GM12891 (cell line): ENCODE results near the gene PPIP5K2.
A peak's percentile ranks its signal among the peaks of the same experiment; 100 is the strongest.
"Not testable (repeated sequence)": the region's sequence is repeated elsewhere in the genome, so short reads cannot be mapped to it uniquely, and the experiment has no call there.

ENCODE experiments used
- DNase-seq: peaks from one replicate; pipeline ENCODE4 v3.0.0; 2011; ENCODE audit warnings: low spot score; ENCODE audit not compliant: insufficient read length
- FAIRE-seq: peaks from 2 replicates; lab custom pipeline; 2011; peaks lifted over from hg19 to GRCh38; lab: Jason Lieb, UNC
- PAX5 ChIP-seq: IDR thresholded peaks from 2 replicates; pipeline ENCODE4 v1.6.1; 2011; ENCODE audit warnings: low read length, moderate library complexity, mild to moderate bottlenecking; ENCODE audit not compliant: insufficient read depth, severe bottlenecking
- POLR2A ChIP-seq: IDR thresholded peaks from 2 replicates; pipeline ENCODE4 v1.6.1; 2011; ENCODE audit warnings: low read depth, low read length, control low read depth
- POLR2AphosphoS5 ChIP-seq: IDR thresholded peaks from 2 replicates; pipeline ENCODE4 v1.6.1; 2011; ENCODE audit warnings: low read depth, low read length, control low read depth
- POU2F2 ChIP-seq: IDR thresholded peaks from 2 replicates; pipeline ENCODE4 v1.6.1; 2011; ENCODE audit warnings: low read depth, mild to moderate bottlenecking, control low read depth, low read length, moderate library complexity
- SPI1 ChIP-seq: IDR thresholded peaks from 2 replicates; pipeline ENCODE4 v1.6.1; 2011; ENCODE audit warnings: low read depth, low read length, control low read depth
- TAF1 ChIP-seq: IDR thresholded peaks from 2 replicates; pipeline ENCODE4 v1.6.1; 2011; ENCODE audit warnings: low read depth, low read length, control low read depth

The PPIP5K2 gene

GRCh38 chr5:103138202-103138690, 18.1 kb downstream of the PPIP5K2 start:
- FAIRE-seq, result no peak
- TF ChIP-seq TAF1 (no peak), POLR2AphosphoS5 (no peak), POU2F2 (no peak), POLR2A (no peak), PAX5 (no peak), SPI1 (no peak)
- no peak for DNase-seq

- TF ChIP-seq PAX5 (no peak), POLR2AphosphoS5 (no peak), TAF1 (no peak), POU2F2 (no peak), POLR2A (no peak), SPI1 (no peak)
- peak; percentile 41 for DNase-seq
- FAIRE-seq, result peak; percentile 84
Measured at GRCh38 chr5:103139264-103139865, 19.3 kb downstream of the PPIP5K2 start.

- FAIRE-seq, DNase-seq: not testable (repeated sequence)
Measured at GRCh38 chr5:103142132-103142531, 22.0 kb downstream of the PPIP5K2 start.

- TF ChIP-seq PAX5 (no peak), POLR2AphosphoS5 (no peak), TAF1 (no peak)
- no peak for FAIRE-seq
- no peak for DNase-seq
Measured at GRCh38 chr5:103145196-103145595, 25.1 kb downstream of the PPIP5K2 start.

DNA sequence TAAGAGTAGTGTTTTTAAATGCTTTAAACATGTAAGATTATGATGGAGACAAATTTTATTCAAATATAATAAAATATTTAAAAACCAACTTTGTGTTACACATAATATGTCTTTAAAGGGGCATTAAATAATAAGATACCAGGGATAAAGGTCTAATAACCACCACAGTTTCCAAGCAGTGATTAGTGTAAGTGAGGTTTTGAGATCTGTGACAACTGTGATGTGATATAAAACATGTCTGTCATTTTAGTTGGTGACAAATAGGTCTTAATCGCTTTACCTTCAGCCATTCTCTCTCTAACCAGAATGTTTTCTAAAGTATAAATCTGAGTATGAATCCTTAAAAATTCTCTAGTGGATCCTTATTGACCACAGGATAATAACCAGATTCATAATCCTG, 28.1 kb downstream of the PPIP5K2 start:
- TF ChIP-seq SPI1, result no peak
- no peak for TF ChIP-seq POU2F2
- no peak for TF ChIP-seq POLR2A
- no peak for TF ChIP-seq PAX5
- FAIRE-seq (no peak), DNase-seq (no peak)

- FAIRE-seq, result no peak
- TF ChIP-seq PAX5, result no peak
- TF ChIP-seq POLR2A, result no peak
- TF ChIP-seq POLR2AphosphoS5, result no peak
- no peak for TF ChIP-seq POU2F2
- no peak for TF ChIP-seq TAF1
- no peak for TF ChIP-seq SPI1
- no peak for DNase-seq
Measured at GRCh38 chr5:103151156-103151555, 31.1 kb downstream of the PPIP5K2 start.

GRCh38 chr5:103166706-103167105, 46.6 kb downstream of the PPIP5K2 start:
- FAIRE-seq (no peak), DNase-seq (no peak)
- TF ChIP-seq SPI1 (peak; percentile 29; the same call in 1 of the 2 replicates), TAF1 (no peak)

DNA sequence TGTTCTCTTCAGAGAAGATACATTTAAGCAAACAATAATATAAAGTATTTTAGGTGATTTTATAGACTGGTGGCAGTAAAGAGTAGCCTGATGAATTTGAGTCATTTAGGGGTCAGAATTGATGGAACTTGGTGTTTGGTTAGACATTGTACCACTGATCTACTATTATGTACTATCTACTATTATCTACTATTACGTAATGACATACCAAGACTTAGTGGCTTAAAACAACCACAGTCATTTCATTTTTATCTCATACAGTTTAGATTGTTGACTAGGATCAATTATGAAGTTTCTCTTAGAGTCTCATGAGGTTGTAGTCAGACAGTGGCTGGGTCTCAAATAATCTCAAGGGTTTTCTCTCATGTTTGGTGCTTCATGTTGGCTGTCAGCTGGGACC, 54.0 kb downstream of the PPIP5K2 start:
- no peak for TF ChIP-seq POU2F2
- TF ChIP-seq POLR2AphosphoS5, result no peak
- no peak for TF ChIP-seq POLR2A
- TF ChIP-seq TAF1, result no peak
- no peak for TF ChIP-seq SPI1
- no peak for TF ChIP-seq PAX5
- FAIRE-seq (no peak), DNase-seq (no peak)

GRCh38 chr5:103177543-103177942, 57.4 kb downstream of the PPIP5K2 start:
- TF ChIP-seq TAF1 (no peak), SPI1 (no peak), POU2F2 (no peak), PAX5 (no peak), POLR2AphosphoS5 (no peak), POLR2A (no peak)
- DNase-seq, result no peak
- FAIRE-seq, result no peak

GRCh38 chr5:103178167-103178566, 58.1 kb downstream of the PPIP5K2 start:
- TF ChIP-seq PAX5, result no peak
- TF ChIP-seq POU2F2, result no peak
- no peak for TF ChIP-seq SPI1
- no peak for TF ChIP-seq POLR2AphosphoS5
- TF ChIP-seq TAF1, result no peak
- no peak for TF ChIP-seq POLR2A
- no peak for FAIRE-seq
- DNase-seq, result no peak

GRCh38 chr5:103186152-103186551, 66.1 kb downstream of the PPIP5K2 start:
- FAIRE-seq (no peak), DNase-seq (no peak)
- TF ChIP-seq POLR2A, result no peak
- TF ChIP-seq TAF1, result no peak
- TF ChIP-seq PAX5, result no peak
- no peak for TF ChIP-seq SPI1
- no peak for TF ChIP-seq POU2F2
- TF ChIP-seq POLR2AphosphoS5, result no peak

DNA sequence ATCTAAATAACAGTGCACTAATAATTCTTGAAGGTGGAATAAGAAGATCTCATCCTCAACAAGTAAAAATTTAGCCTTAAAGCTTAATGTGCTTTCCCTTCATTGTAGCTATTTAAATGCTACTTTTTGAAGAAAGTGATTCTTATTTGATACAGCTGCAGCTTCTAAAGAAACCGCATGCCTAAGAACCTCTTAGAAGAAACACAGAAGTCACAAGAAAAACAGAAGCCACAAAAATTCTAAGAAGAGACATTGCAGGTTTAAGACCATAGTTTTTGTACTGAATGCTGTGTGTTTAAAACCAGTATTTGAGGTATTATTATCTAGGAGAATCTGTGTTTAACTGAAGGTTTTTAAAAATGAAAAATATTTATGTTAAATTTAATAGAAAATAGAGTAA, 68.3 kb downstream of the PPIP5K2 start:
- no peak for FAIRE-seq
- DNase-seq, result no peak
- TF ChIP-seq POU2F2, result no peak
- no peak for TF ChIP-seq POLR2AphosphoS5
- no peak for TF ChIP-seq POLR2A
